Pons (tissue), 1 donor: Measurements from ENCODE around the gene INPP5D.

Experiments
- DNase-seq: peaks from one replicate; pipeline ENCODE4 v3.0.0-alpha.2; 2016; ENCODE audit warnings: low spot score

The INPP5D gene

GRCh38 chr2:233075966-233076339, 15.8 kb downstream of the INPP5D start:
- peak; percentile 78 for DNase-seq

- DNase-seq: no peak
These were observed 16.6 kb downstream of the INPP5D start for GRCh38 chr2:233076749-233077148.

DNA sequence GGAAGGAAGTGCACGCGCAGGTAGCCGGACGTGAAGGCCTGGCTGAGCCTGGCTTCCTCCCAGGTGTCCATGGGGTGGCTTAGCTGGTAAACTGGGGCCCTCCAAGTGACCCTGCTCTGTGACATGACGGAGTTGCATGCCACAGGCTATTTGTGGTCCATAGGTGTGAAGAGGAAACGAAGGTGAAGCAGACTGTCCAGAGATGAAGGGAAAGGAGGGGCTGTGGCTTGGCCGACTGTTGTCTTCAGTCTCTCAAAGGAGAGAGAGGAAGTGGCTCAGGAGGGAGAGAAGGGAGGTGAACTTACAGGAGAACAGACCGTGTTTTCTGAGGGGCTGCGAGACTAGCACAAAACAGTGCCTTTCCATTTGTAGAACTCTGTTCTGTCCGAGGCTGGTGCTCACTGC, 19.3 kb downstream of the INPP5D start:
- DNase-seq: no peak

DNA sequence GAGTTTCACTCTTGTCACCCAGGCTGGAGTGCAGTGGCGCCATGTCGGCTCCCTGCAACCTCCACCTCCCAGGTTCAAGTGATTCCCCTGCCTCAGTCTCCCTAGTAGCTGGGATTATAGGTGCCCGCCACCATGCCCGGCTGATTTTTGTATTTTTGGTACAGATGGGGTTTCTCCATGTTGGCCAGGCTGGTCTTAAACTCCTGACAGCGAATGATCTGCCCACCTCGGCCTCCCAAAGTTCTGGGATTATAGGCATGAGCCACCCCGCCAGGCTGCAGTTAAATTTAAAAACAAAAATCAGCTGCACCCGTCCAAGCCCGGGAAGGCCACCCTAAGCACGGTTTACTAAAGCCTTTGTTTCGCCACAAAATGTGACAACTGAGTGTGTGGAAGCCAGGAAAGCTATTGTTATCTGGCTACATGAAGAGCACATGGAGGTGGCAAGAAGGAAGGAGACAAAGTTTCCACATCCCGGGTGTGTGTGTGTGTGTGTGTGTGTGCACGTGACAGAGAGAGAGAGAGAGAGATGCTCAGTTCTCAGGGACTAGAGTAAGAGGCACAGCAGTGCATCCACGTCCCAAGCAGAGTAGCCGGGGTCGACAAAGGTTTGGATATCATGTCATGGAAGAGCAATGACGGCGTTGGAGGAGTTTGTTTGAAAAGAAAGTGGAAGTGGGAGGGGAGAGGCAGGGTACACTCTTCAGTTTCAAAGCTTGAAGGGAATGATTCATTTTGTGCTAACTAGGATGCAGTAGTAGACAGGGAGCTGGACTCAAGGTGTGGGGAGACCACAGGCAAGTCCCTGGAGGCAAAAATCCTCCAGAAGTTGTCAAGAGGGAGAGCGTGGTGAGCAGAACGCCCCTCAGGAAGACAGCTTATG, 20.1 kb downstream of the INPP5D start:
- DNase-seq: no peak

DNA sequence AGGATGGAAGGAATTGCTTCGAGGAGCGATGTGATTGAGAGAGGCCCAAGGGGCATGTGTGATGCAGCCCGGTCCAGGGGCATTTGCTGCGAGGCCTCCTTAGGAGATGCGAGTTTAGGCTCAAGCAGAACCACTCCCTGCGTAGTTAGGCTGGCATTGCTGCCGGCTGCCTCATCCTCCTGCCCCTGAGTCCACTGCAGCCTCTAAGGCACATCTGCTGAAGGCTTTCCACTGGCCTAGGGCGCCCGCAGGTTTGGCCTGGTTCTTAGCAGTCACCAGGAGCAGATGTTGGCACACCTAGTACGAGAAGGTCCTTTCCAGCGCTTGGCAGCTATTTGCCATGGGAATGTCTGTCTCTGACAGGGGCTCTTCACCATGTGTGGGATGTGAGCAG, 20.7 kb downstream of the INPP5D start:
- no peak for DNase-seq

DNA sequence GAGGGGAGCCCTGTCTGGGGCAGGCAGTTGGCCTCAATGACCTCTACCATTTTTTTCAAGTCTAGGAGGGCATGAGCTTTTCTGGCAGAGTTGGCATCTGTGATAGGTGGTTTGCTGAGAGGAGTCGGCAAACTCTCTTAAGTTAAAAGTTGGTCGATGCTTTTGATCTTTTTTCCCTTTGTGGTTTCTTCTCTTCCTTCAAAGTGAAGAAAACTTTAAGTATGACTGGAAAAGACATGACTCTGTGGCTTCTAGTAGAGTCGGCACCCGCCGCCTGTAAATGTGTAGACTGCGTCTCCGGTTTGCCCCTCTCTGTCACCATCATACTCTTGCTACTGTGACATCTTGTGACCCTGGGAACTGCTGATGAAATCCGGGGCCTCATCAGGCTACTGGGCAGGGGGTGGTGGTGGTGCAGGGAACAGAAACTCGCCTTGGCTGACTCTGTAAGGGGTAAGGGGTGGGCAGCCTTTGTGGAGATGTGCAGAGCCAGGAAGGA, 21.1 kb downstream of the INPP5D start:
- DNase-seq: peak; percentile 48

DNA sequence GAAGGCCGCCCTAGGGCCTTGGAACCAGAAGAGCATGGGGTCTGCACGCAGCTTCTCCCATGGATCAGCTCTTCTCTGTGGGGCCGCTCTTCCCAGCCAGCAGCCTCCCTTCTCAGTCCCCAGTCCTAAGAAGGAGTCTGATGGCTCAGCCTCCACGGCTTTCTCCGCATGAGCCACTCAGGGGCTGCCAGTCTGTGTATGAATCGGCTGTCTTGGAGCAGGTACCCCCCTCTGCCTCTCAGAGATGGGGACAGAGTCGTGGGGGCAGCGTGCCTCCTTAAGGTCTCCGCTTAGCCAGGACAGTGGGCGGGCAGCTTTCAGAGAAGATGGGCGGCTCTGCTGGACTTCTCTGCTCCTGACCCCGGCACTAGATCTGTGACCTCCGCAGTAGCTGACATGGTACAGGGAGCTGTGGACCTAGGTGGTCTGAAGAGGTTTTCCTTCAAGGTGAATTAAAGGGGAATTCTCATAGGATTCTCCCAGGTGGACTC, 21.6 kb downstream of the INPP5D start:
- no peak for DNase-seq

DNA sequence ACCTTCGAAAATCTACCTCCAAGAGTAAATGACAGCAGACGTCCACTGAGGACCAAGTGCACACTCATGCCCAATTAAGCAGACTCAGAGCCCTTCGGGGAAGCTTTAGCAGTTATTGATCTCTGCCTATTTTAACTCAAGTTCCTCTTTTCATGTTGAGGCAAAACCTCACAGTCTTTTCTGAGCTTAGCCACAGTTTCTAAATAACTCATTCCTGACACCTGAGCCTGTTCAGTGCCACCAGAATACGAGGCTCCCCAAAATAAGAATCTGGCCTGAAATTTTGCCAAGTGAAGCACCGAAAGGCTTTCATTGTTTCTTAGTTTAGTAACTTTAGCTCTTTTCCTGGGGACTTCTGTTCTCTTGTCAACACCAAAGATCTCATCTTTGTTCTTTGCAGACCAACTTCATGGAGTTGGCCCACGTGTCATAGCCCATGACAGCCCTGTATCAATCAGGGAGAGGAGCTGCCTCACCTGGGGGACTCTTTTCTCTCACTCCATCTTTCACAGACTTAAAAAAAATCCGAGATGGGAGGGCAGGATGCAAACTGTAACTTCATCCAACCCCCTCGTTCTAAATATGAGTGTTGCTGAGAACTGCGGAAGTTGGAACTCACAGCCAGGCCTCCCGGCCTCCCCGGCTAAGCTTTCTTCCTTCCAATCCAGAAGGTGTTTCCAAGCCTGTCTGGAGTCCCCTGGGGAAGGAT, 22.2 kb downstream of the INPP5D start:
- no peak for DNase-seq

GRCh38 chr2:233082931-233083755, 23.0 kb downstream of the INPP5D start:
- no peak for DNase-seq

DNA sequence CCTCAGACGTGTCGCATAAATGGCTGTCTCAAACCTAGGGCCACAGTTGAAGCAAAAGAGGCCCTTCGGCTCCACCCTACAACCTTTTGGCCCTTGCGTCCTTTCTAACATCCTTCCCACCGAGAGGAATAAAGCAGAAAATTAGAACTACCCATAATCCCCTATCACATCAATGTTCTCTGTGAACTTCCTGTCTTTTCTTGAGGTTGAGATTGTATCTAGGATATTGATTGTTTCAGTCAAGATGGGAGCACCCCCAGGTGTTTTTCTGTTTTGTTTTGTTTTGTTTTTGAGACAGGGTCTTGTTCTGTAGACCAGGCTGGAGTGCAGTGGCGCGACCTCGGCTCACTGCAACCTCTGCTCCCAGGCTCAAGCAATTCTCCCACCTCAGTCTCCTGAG, 23.6 kb downstream of the INPP5D start:
- DNase-seq: no peak

GRCh38 chr2:233084488-233084887, 24.3 kb downstream of the INPP5D start:
- DNase-seq: peak; percentile 78

- DNase-seq: no peak
These were observed 25.1 kb downstream of the INPP5D start for GRCh38 chr2:233085037-233085838.

GRCh38 chr2:233085839-233086150, 25.7 kb downstream of the INPP5D start:
- DNase-seq: no peak

GRCh38 chr2:233087713-233088112, 27.6 kb downstream of the INPP5D start:
- DNase-seq: peak; percentile 52

- no peak for DNase-seq
These were observed 28.8 kb downstream of the INPP5D start for GRCh38 chr2:233088972-233089345.

DNA sequence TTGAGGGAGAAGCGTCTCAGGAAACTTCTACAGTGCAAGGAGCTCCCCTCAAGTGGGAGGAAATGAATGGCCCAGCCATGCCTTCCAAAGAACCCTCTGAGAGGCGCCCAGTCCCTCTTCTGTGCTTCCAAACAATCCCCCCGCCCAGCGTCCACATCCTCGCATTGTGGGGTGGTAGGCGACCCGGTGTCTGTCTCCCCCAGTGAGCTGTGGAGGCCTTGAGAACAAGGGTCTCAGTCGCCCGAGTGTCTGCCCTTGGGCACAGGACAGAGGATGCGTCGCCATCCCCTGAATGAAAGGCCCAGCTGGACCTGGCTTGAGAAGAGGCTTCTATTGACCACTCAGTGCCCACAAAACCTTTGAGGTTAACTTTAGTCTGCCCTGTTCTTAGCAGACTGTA, 29.7 kb downstream of the INPP5D start:
- no peak for DNase-seq

- DNase-seq: no peak
These were observed 30.7 kb downstream of the INPP5D start for GRCh38 chr2:233090879-233091278.

DNA sequence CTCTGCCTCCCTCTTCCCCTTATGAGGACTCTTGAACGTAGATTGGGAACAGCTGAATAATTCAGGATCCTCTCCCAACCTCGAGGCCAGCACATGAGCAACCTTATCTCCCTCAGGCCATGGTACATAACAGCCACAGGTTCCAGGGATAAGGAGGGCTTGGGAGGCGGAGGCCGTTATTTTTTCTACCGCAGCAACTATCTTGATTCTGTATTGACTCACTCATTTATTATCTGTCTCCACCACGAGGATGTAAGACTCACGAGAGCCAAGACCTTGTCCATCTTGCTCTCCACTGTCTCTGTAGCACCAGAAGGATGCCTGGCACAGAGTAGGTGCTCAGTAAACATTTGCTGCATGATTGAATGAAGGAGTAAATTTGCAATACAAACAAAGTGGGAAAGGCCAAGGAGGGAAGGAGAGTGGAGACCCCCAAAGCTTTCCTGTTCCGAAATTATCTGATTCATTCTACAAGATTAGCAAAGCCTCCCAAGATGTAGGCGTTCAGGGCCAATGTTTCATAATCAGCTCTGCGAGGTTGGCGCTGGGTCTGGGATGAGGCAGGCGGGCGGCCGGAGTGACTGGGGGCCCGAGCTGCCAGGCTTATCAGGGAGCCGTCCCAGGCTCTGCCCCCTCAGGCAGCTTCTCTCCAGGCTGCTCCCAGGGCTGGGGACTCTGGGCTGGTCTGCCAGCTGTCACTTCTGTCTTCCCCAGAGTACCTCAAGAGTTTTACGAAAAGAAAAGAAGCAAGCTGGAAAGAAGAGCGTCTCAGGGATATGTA, 31.6 kb downstream of the INPP5D start:
- no peak for DNase-seq

GRCh38 chr2:233092432-233093165, 32.5 kb downstream of the INPP5D start:
- peak; percentile 59 for DNase-seq

DNA sequence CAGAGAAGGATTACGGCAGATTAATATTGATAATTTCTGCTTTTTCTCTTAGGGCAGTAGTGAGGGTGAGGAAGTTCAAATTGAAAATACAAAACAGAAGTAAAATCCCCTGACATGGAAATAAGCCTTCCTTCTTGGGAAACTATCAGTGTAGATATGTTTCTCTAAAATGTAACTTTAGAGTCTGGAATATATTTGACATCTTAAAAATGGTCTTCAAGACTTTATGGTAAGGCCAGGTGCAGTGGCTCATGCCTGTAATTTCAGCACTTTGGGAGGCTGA, 33.0 kb downstream of the INPP5D start:
- DNase-seq: no peak
